SK-MEL-5 (cell line): ENCODE data around the gene DDIT3. TPM values are rescaled to one million over a fixed set of nuclear protein-coding genes. Genes with fewer than 3 reads are reported as not detected.
"Not testable (repeated sequence)": the region's sequence is repeated elsewhere in the genome, so short reads cannot be mapped to it uniquely, and the experiment has no call there.

Source experiments
- DNase-seq: peaks from one replicate; pipeline ENCODE4 v3.0.0-alpha.2; 2016; ENCODE audit warnings: low read depth, low spot score
- in situ Hi-C: cut with HindIII; loops from 2 replicates; pipeline ENCODE4 v1.10.0; 2016; ENCODE audit warnings: low sequenced_read_pairs, high pct_unique_total_duplicates, low pct_unique_long_range_greater_than_20kb
- total RNA-seq: library from RNA; depleted of rRNA; stranded (reverse); fragments of >200 nt; shearing (Covaris generic); gene quantifications from 2 replicates; pipeline ENCODE4 v1.2.3, GENCODE V29; 2014

Gene DDIT3
- total RNA-seq, 1 experiment from 2014 or later: 117 TPM

DNA sequence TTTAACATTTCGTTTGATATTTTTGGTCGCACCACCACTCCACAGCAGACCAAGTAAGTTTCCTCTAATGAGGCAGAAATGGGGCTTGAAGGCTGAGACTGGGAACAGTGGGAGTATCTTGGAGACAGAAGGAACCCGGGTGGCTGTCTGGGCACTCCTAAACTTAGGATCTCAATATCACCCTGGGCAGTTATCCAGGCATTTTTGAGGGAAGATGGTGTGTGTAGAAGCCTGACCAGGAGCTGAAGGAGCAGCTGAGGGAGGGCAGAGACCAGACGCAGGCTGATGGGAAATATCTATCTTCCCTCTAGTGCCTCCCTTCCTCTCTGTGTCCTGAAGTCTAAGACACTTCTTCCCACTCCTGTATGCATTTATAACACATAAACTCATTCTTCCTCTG is 21.7 kb downstream of the DDIT3 start:
- no peak for DNase-seq
- in situ Hi-C loops: no loop called here

DNA sequence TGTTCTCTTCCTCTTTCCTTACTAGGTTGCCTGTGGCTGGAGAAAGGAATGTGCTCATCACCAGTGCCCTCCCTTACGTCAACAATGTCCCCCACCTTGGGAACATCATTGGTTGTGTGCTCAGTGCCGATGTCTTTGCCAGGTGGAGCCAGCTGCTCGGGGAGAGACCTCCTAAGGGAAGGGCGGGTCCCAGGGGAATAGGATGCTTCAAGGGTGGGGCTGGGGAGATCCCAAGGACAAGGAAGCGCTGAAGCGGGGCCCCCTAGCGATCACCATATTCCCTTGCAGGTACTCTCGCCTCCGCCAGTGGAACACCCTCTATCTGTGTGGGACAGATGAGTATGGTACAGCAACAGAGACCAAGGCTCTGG is 22.2 kb downstream of the DDIT3 start:
- in situ Hi-C loops: no loop called here
- DNase-seq: peak; percentile 51

- in situ Hi-C loops: no loop called here
- no peak for DNase-seq
Observed at GRCh38 chr12:57497223-57498131, 22.8 kb downstream of the DDIT3 start.

GRCh38 chr12:57496822-57497221 is 23.5 kb downstream of the DDIT3 start:
- in situ Hi-C loops: no loop called here
- no peak for DNase-seq

DNA sequence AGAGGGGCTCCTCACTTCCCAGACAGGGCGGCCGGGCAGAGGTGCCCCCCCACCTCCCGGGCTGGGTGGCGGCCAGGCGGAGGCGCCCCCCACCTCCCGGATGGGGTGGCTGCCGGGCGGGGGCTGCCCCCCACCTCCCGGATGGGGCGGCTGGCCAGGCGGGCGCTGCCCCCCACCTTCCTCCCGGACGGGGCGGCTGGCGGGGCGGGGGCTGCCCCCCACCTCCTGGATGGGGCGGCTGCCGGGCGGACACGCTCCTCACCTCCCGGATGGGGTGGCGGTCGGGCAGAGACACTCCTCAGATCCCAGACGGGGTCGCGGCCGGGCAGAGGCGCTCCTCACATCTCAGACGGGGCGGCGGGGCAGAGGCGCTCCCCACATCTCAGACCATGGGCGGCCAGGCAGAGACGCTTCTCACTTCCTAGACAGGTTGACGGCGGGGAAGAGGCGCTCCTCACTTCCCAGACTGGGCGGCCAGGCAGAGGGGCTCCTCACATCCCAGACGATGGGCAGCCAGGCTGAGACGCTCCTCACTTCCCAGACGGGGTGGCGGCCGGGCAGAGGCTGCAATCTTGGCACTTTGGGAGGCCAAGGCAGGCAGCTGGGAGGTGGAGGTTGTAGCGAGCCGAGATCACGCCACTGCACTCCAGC is 25.1 kb downstream of the DDIT3 start:
- DNase-seq, in situ Hi-C loops: not testable (repeated sequence)

DNA sequence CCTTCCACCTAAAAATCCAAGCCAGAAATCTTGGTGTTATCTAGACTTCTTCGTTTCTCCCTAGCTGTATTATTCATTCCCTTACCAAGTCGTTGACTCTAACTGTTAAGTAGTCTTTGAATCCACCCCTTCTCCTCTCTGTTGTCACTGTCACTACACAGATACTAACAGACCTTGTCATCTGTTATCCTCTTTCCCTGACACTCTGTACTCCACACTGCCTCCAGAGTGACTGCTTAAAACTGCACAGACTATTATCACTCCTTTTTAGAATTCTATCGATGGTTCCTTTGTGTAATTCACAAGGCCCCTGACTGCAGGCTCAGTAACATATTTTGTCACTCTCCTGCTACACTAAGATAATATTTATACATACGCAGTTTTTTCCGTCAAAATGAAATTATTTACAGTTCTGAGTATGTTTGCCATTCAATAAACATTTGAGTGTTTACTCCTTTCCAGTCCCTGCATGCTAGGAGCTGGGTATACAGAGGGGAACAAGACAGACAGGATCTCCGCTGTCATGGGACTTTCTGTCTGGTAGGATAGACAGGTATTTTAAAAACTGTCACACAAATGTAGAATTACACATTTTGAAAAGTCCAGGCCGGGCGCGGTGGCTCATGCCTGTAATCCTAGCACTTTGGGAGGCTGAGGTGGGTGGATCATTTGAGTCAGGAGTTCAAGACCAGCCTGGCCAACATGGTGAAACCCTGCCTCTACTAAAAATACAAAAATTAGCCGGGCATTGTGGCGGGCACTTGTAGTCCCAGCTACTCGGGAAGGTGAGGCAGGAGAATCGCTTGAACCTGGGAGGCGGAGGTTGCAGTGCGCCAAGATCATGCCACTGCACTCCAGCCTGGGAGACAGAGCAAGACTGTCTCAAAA is 28.7 kb downstream of the DDIT3 start:
- DNase-seq: peak; percentile 50
- in situ Hi-C loops: no loop called here

GRCh38 chr12:57490126-57490525 is 30.2 kb downstream of the DDIT3 start:
- in situ Hi-C loops: no loop called here
- no peak for DNase-seq

- DNase-seq: no peak
- in situ Hi-C loops: no loop called here
Observed at GRCh38 chr12:57489157-57489641, 31.1 kb downstream of the DDIT3 start.

- in situ Hi-C loops: no loop called here
- DNase-seq: no peak
Observed at GRCh38 chr12:57488402-57489156, 31.7 kb downstream of the DDIT3 start.

DNA sequence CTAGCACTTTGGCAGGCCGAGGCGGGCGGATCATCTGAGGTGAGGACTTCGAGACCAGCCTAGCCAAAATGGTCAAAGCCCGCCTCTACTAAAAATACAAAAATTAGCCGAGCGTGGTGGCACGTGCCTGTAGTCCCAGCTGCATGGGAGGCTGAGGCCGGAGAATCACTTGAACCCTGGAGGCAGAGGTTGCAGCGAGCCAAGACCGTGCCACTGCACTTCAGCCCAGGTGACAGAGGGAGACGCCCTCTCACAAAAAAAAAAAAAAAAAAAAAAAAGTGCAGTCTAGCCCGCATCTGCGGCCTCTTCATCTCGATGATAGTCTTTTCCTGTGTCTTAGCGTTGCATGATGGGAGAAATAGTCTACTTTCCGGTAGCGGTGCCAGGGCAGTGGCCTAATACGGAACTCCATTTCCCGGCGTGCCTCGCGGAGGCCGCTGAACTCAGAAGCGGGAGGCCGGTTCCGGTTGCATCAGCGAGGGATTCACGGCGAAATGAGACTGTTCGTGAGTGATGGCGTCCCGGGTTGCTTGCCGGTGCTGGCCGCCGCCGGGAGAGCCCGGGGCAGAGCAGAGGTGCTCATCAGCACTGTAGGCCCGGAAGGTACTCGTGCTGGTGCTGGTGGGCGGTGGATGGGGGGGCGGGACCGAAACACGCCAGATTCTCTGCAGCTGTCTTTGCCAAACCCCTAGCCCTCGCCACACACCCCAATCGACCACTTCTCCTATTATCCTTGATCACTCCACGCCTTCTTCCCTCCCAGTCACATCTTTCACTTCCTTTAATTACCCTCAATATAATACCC is 32.5 kb downstream of the DDIT3 start, which contains the start of gene MARS1:
MARS1 (plus strand) TSS at position 472 of the 805 bp plus-strand sequence; CDS start at position 495, 23 bp downstream.
- in situ Hi-C loops: no loop called here
- peak; percentile 99 for DNase-seq

DNA sequence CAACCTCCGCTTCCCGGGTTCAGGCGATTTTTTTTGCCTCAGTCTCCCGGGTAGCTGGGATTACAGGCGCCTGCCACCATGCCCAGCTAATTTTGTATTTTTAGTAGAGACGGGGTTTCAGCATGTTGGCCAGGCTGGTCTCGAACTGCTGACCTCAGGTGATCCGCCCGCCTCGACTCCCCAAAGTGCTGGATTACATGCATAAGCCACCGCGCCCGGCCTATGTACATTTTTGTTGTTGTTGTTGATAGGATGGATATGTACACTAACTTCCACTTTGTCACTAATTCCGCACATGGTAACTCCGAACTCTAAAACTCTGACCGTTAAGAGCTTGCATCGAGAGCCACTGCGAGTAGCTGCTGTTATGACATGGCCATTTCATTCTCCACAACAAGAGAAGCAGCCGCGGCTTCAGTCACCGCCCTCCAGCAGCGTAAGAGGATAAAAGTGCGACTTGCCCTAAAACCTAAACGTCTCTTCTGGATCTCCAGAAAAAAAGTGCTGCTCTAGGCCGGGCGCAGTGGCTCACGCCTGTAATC is 33.2 kb downstream of the DDIT3 start:
- in situ Hi-C loops: no loop called here
- no peak for DNase-seq

DNA sequence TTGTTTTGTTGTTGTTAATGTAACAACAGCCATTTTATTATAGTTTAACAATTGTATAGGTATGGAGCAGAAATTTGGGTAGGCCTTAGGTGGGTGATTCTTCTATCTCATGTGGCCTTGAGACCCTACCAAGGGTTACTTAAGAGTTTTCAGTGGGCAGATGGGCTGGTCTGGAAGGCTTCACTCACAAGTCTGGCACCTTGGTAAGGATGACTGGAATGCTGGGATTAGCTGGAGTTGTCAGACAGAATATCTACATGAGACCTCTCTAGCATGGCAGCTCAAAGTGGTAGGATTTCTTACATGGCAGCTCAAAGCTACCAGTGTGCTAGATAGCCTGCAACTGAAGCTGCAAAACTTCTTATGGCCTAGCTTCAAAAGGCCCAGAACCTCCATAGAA is 34.6 kb downstream of the DDIT3 start:
- no peak for DNase-seq
- in situ Hi-C loops: no loop called here

DNA sequence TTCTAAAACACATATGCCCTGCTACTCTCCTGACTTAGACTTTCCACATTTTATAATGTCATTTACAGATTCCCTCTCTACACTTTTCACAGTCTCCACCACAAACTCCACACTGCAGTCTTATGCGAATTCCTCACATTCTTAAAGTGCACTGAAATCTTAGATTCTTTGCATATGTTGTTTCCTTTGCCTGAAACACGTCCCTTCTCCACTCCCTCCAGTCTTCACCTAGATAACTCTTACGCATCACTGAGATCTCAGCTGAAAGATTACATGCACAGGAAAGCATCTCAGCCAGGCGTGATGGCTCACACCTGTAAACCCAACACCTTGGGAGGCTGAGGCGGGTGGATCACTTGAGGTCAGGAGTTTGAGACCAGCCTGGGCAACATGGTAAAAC is 36.8 kb downstream of the DDIT3 start:
- in situ Hi-C loops: no loop called here
- DNase-seq: no peak

GRCh38 chr12:57481671-57482070 is 38.6 kb downstream of the DDIT3 start:
- DNase-seq: no peak
- in situ Hi-C loops: no loop called here

- DNase-seq: no peak
Observed at GRCh38 chr12:57479376-57480115, 40.8 kb downstream of the DDIT3 start, which contains the start of gene ARHGAP9. TSS of gene ARHGAP9 (minus strand) at chr12:57479866. CDS start at chr12:57479406, 460 bp downstream.

DNA sequence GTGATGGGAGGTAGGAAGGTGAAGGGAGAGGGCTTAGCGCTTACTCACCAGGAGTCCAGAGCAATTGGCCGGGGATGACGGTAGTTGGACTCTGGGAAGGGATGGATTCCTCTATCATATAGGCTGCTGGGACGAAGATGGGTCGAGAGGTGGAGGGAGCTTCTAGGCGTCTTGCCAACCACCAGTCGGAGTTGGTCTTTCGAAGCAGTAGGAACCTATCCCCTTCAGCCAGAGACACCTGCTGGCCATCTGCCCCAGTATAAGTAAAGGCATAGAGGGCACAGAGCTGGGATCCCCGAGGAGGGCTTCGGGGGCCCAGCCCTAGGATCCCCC is 41.3 kb downstream of the DDIT3 start:
- DNase-seq: no peak
- in situ Hi-C loops: no loop called here

More at GRCh38 chr12:57479376-57480115, 40.8 kb downstream of the DDIT3 start, which contains the start of gene ARHGAP9:
- in situ Hi-C loops: no loop called here
